B cell (primary cell): ENCODE data around the gene PDE6B. TPM values are rescaled to one million over a fixed set of nuclear protein-coding genes. Genes with fewer than 3 reads are reported as not detected.
"Not testable (repeated sequence)": the region's sequence is repeated elsewhere in the genome, so short reads cannot be mapped to it uniquely, and the experiment has no call there.

Experiments
- ATAC-seq: fragments of 200-7000 bp; cut with Tn5 transposase; one replicate; pipeline ENCODE4 v1.10.0; 2021; ENCODE audit warnings: low read depth, mild to moderate bottlenecking, moderate number of reproducible peaks, moderate library complexity
- CTCF ChIA-PET: fragments of 350-600 bp; sonication (Branson Sonifier 250); formaldehyde crosslinking; loops from one replicate; lab custom pipeline; 2021; ENCODE audit warnings: antibody characterized with exemption, inconsistent platforms; lab: Charles Lee
- POLR2A ChIA-PET: fragments of 350-600 bp; sonication (Branson Sonifier 250); formaldehyde crosslinking; loops from one replicate; lab custom pipeline; 2021; ENCODE audit warnings: antibody characterized with exemption; lab: Charles Lee
- DNase-seq: peaks from one replicate; pipeline ENCODE4 v3.0.0; 2013
- H2AFZ ChIP-seq: 2 replicates; pipeline ENCODE4 v1.6.1; 2012; ENCODE audit warnings: mild to moderate bottlenecking, low read depth, low read length; ENCODE audit not compliant: insufficient read depth, poor library complexity, severe bottlenecking
- H3K27ac ChIP-seq, 2 donors: 1 replicate in 1 of 2; 2 replicates in 1 of 2; pipeline ENCODE4 v1.5.1; 2012 to 2013; ENCODE audit warnings: low read length in 2 of 2, mild to moderate bottlenecking in 2 of 2, moderate library complexity in 1 of 2
- H3K27me3 ChIP-seq, 4 experiments: fragments of 200-600 bp in 1 of 4; sonication (generic) in 1 of 4; replicated peaks in 1 of 4; 1 replicate in 2 of 4; 2 replicates in 2 of 4; pipeline versions ENCODE4 v1.6.1 to v1.7.0; 2013 to 2016; ENCODE audit warnings: low read length in 3 of 4, mild to moderate bottlenecking in 2 of 4, mixed read lengths in 1 of 4, moderate library complexity in 1 of 4; ENCODE audit not compliant: insufficient read depth in 4 of 4, control insufficient read depth in 3 of 4; ENCODE audit errors: control extremely low read depth in 1 of 4
- H3K36me3 ChIP-seq, 2 experiments: replicated peaks in 1 of 2; 1 replicate in 1 of 2; 2 replicates in 1 of 2; pipeline versions ENCODE4 v1.6.1 to v1.7.1; 2013; ENCODE audit warnings: low read length in 1 of 2; ENCODE audit not compliant: insufficient read depth in 2 of 2, control insufficient read depth in 1 of 2; ENCODE audit errors: control extremely low read depth in 1 of 2, extremely low read depth in 1 of 2
- H3K4me1 ChIP-seq, 2 donors: fragments of 200-600 bp in 1 of 2; sonication (generic) in 1 of 2; 1 replicate in 1 of 2; 2 replicates in 1 of 2; pipeline versions ENCODE4 v1.5.1 to v1.6.1; 2013 to 2017; ENCODE audit warnings: low read length in 2 of 2; ENCODE audit not compliant: control insufficient read depth in 2 of 2, insufficient read depth in 2 of 2
- H3K4me2 ChIP-seq: replicated peaks from 2 replicates; pipeline ENCODE3; 2012; ENCODE audit warnings: mild to moderate bottlenecking, low read depth, low read length; ENCODE audit not compliant: poor library complexity, severe bottlenecking
- H3K4me3 ChIP-seq, 5 experiments: fragments of 200-600 bp in 1 of 5; sonication (generic) in 1 of 5; 1 replicate in 3 of 5; 2 replicates in 2 of 5; pipeline versions ENCODE4 v1.5.1 to v1.7.0; 2011 to 2016; ENCODE audit warnings: low read length in 4 of 5, mild to moderate bottlenecking in 4 of 5, low read depth in 2 of 5, control low read depth in 1 of 5, moderate library complexity in 1 of 5; ENCODE audit not compliant: insufficient read depth in 1 of 5; ENCODE audit errors: control extremely low read depth in 1 of 5, extremely low read depth in 1 of 5
- H3K79me2 ChIP-seq: fragments of 200-600 bp; sonication (generic); one replicate; pipeline ENCODE4 v1.6.0; 2016; ENCODE audit warnings: low read length; ENCODE audit not compliant: control insufficient read depth, insufficient read depth
- H3K9ac ChIP-seq: fragments of 200-600 bp; sonication (generic); 2 replicates; pipeline ENCODE4 v1.6.1; 2017; ENCODE audit warnings: mild to moderate bottlenecking, low read length, moderate library complexity
- H3K9me3 ChIP-seq, 3 donors: one replicate each; pipeline versions ENCODE4 v1.6.1 to v1.7.1; 2013; ENCODE audit warnings: low read length in 2 of 3; ENCODE audit not compliant: control insufficient read depth in 2 of 3, insufficient read depth in 1 of 3; ENCODE audit errors: control extremely low read depth in 1 of 3
- H4K20me1 ChIP-seq: 2 replicates; pipeline ENCODE4 v1.6.0; 2012; ENCODE audit warnings: mild to moderate bottlenecking, low read length; ENCODE audit not compliant: insufficient read depth, control insufficient read depth, poor library complexity, severe bottlenecking
- H3K27ac Mint-ChIP-seq: one replicate; pipeline ENCODE4 v1.8.0; 2021; ENCODE audit warnings: mixed read lengths
- H3K27me3 Mint-ChIP-seq: one replicate; pipeline ENCODE4 v1.8.0; 2021; ENCODE audit warnings: mixed read lengths
- H3K4me1 Mint-ChIP-seq: one replicate; pipeline ENCODE4 v1.8.0; 2021; ENCODE audit warnings: mixed read lengths
- H3K4me3 Mint-ChIP-seq: one replicate; pipeline ENCODE4 v1.8.0; 2021; ENCODE audit warnings: mixed read lengths
- H3K9me3 Mint-ChIP-seq: one replicate; pipeline ENCODE4 v1.8.0; 2022; ENCODE audit warnings: mixed read lengths; ENCODE audit not compliant: insufficient read depth
- EZH2 ChIP-seq: IDR thresholded peaks from 2 replicates; pipeline ENCODE4 v1.6.1; 2012; ENCODE audit warnings: borderline replicate concordance, low read depth, mild to moderate bottlenecking, moderate library complexity, low read length; ENCODE audit not compliant: insufficient read depth, poor library complexity, severe bottlenecking
- WGBS: methylation state at CpG from one replicate; pipeline ENCODE4 v1.1.5; 2013; ENCODE audit warnings: missing lambda C conversion rate; ENCODE audit not compliant: insufficient coverage; 5-methylcytosine and 5-hydroxymethylcytosine counted together
- intact Hi-C: fragments of 100-400 bp; cut with micrococcal nuclease; formaldehyde crosslinking; loops from one replicate; pipeline ENCODE4 v1.10.0; 2022
- polyA plus RNA-seq: library from polyadenylated mRNA; depleted of rRNA; stranded (reverse); fragments of >200 nt; gene quantifications from 2 replicates; pipeline ENCODE4 v1.2.3, GENCODE V29; 2012
- total RNA-seq, 2 donors: library from RNA; stranded (reverse); fragments of 120-200 nt in 1 of 2; gene quantifications; 1 replicate in 1 of 2; 2 replicates in 1 of 2; pipeline versions ENCODE4 v1.2.3 to v1.2.4, GENCODE V29; 2013 to 2022
- TF ChIP-seq, protein P1 (sequence below): fragments of 200-600 bp; IDR thresholded peaks from one replicate; pipeline ENCODE4 v1.8.0; 2022; ENCODE audit warnings: antibody characterized with exemption, mild to moderate bottlenecking

The PDE6B gene
- total and polyA plus RNA-seq, 2 donors (not counting 1 experiment from before 2014, with no cell fraction given): 20.0 to 25.2 TPM

DNA sequence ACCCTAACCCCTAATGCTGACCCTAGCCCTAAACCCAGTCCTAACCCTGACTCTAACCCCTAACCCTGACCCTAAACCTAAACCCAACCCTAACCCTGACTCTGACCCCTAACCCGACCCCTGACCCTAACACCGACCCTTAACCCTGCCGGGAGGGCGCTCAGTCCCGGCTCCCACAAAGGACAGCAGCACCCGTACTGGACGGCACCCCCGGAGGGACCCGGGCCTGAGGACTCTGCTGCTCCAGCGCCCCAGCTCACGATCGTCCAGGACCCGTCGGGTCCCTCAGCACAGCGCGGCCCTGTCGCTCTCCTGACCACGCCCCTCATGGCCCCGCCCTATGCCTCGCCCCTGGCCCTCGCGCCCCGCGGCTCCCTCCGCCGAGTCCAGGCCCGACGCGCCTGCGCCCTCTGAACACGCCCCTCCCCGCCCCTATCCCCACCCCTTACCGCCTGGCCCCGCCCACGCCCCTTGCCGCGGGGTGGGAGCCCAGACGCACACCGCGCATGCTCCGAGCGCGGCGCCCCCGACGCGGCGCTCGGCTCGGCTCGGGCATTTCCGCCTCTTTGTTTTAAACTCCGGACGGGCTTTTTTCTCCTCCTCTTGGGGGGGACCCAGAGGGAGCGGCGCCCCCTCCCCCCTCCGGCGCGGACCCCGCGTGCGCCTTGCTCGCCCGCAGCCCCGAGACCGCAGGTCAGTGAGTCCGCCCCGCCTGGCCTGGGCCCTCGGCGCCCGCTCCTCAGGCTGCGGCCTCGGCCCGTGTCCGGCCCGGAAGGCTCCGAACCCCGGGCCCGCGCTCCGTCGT lies 80.1 kb downstream of the PDE6B start, which contains the start of gene PCGF3:
Gene PCGF3, plus strand, starts transcription at position 555 of the 805 bp plus-strand sequence. CDS start 27,849 bp downstream, outside the sequence.
- no peaks in the 10 kb centered on the region for H3K9me3 Mint-ChIP-seq
- H3K4me1 Mint-ChIP-seq: peaks cover 30% of the 10 kb centered on the region
- Histone ChIP-seq H3K4me1 (peaks cover 17 to 30% of the 10 kb centered on the region in 2 donors), H3K36me3 (peaks cover 0 to 4% of the 10 kb centered on the region in 2 experiments), H2AFZ (peak within 1 kb of the TSS; percentile 88), H3K27me3 (no peaks in the 10 kb centered on the region), H3K4me3 (peak within 1 kb of the TSS; percentile 42 to 90 (median 79)), H3K9me3 (no peaks in the 10 kb centered on the region), H3K4me2 (peak within 1 kb of the TSS; percentile 99), H3K27ac (peak within 1 kb of the TSS; percentile 63 to 91), H4K20me1 (peaks cover 35% of the 10 kb centered on the region), H3K9ac (peak within 1 kb of the TSS; percentile 97), H3K79me2 (peaks cover 56% of the 10 kb centered on the region)
- DNase-seq (peak; percentile 94), ATAC-seq (peak; percentile 98)
- ChIA-PET POLR2A (interaction anchor here (0.6 to 1.0 kb wide), 2 partner anchors 24 to 207 kb away, joined by 3 to 7 read pairs; partner anchors contain the start of genes PIGG and ZNF721), CTCF (no interaction called here)
- H3K4me3 Mint-ChIP-seq: peak within 1 kb of the TSS; percentile 90
- intact Hi-C loops: loop anchor here (1.0 to 10.0 kb wide), 4 partner anchors 24 to 229 kb away; partner anchors contain the start of genes ATP5ME, GAK, MYL5 and TMEM175
- WGBS: 2% methylated on average over 73 of the region's 82 CpGs
- H3K27ac Mint-ChIP-seq: peak within 1 kb of the TSS; percentile 93
- TF ChIP-seq, protein P1, sequence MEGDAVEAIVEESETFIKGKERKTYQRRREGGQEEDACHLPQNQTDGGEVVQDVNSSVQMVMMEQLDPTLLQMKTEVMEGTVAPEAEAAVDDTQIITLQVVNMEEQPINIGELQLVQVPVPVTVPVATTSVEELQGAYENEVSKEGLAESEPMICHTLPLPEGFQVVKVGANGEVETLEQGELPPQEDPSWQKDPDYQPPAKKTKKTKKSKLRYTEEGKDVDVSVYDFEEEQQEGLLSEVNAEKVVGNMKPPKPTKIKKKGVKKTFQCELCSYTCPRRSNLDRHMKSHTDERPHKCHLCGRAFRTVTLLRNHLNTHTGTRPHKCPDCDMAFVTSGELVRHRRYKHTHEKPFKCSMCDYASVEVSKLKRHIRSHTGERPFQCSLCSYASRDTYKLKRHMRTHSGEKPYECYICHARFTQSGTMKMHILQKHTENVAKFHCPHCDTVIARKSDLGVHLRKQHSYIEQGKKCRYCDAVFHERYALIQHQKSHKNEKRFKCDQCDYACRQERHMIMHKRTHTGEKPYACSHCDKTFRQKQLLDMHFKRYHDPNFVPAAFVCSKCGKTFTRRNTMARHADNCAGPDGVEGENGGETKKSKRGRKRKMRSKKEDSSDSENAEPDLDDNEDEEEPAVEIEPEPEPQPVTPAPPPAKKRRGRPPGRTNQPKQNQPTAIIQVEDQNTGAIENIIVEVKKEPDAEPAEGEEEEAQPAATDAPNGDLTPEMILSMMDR: no peak
- TF ChIP-seq EZH2: no peak
- no peaks in the 10 kb centered on the region for H3K27me3 Mint-ChIP-seq

DNA sequence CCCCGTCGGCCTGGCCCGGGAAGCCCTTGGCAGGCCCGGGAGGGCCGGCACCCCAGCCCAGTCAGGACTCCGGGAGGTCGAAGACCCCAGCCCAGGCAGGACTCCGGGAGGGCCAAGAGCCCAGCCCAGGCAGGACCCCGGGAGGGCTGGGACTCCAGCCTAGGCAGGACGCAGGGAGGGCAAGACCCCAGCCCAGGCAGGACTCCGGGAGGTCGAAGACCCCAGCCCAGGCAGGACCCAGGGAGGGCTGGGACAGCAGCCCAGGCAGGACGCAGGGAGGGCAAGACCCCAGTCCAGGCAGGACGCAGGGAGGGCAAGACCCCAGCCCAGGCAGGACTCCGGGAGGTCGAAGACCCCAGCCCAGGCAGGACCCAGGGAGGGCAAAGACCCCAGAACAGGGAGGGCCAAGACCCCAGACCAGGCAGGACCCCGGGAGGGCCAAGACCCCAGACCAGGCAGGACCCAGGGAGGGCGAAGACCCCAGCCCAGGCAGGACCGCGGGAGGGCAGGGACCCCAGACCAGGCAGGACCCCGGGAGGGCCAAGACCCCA lies 80.8 kb downstream of the PDE6B start:
- not testable (repeated sequence) for H3K27ac Mint-ChIP-seq, H3K4me3 Mint-ChIP-seq

More for the DNA sequence above, 80.8 kb downstream of the PDE6B start:
- H4K20me1 ChIP-seq: peaks cover 40% of the 10 kb centered on the region
- intact Hi-C loops: loop anchor here (10.0 kb wide), 1 partner anchor 229 kb away; the partner anchor contains the start of genes GAK and TMEM175
- H3K27ac ChIP-seq: peak overlapping the region; percentile 16 to 91
- peak overlapping the region; percentile 97 for H3K9ac ChIP-seq
- peaks cover 62% of the 10 kb centered on the region for H3K79me2 ChIP-seq
- POLR2A ChIA-PET: interaction anchor here (0.6 kb wide), 1 partner anchor 207 kb away, joined by 7 read pairs; the partner anchor contains the start of genes PIGG and ZNF721
- H3K27me3 ChIP-seq, ATAC-seq, H3K36me3 ChIP-seq, H3K9me3 ChIP-seq, CTCF ChIA-PET, DNase-seq, H3K9me3 Mint-ChIP-seq, H3K27me3 Mint-ChIP-seq: not testable (repeated sequence)
- WGBS: 4% methylated on average over 21 of the region's 21 CpGs
- peak overlapping the region; percentile 99 for H3K4me2 ChIP-seq
- peaks cover 17 to 30% of the 10 kb centered on the region in 2 donors for H3K4me1 ChIP-seq
- H3K4me1 Mint-ChIP-seq: peaks cover 29% of the 10 kb centered on the region
- H2AFZ ChIP-seq: peak overlapping the region; percentile 88
- H3K4me3 ChIP-seq: peak overlapping the region in 4 of 5 experiments; percentile 73 to 90 (median 82)
